ENCODE measurements around the gene RPLP2. TPM values are rescaled to one million over a fixed set of nuclear protein-coding genes. Genes with fewer than 3 reads are reported as not detected.

The RPLP2 gene
- total RNA-seq, 1 experiment from 2014 or later, result 2,142 TPM

- Mint-ChIP-seq H3K4me3 (ENCODE audit: unreplicated experiment) (no peak overlapping the region), H3K36me3 (ENCODE audit: insufficient read depth, unreplicated experiment) (peaks cover 33% of the 10 kb centered on the region), H3K27me3 (ENCODE audit: insufficient read depth, unreplicated experiment) (no peaks in the 10 kb centered on the region), H3K9me3 (ENCODE audit: unreplicated experiment) (no peaks in the 10 kb centered on the region), H3K4me1 (ENCODE audit: insufficient read depth, unreplicated experiment) (peaks cover 12% of the 10 kb centered on the region), H3K27ac (ENCODE audit: low read depth, unreplicated experiment) (no peak overlapping the region)
- TF ChIP-seq CTCF (IDR thresholded peaks at IDR 0.05; ENCODE audit: unreplicated experiment), result no peak
- DNase-seq (ENCODE audit: unreplicated experiment), result no peak
- BruUV-seq (replicated peaks), result no TSS peak
- intact Hi-C loops (cut with micrococcal nuclease), result no loop called here
- ChIA-PET CTCF (no interaction called here), POLR2A (interaction anchor here (0.7 to 9.6 kb wide), 5 partner anchors 11 to 222 kb away, joined by 3 to 274 read pairs (median 141); partner anchors contain the start of genes CD151, PIDD1, POLR2L and RPLP2)
These were observed 6.6 kb downstream of the RPLP2 start for GRCh38 chr11:816433-816779.

- intact Hi-C loops (cut with micrococcal nuclease), result loop anchor here (1.0 kb wide), 1 partner anchor 16 kb away; no protein-coding TSS in a partner anchor
- peak; percentile 68 for DNase-seq (ENCODE audit: unreplicated experiment)
- TF ChIP-seq CTCF (IDR thresholded peaks at IDR 0.05; ENCODE audit: unreplicated experiment), result no peak
- Mint-ChIP-seq H3K27ac (ENCODE audit: low read depth, unreplicated experiment) (peak within 1 kb of the TSS; percentile 40), H3K9me3 (ENCODE audit: unreplicated experiment) (no peaks in the 10 kb centered on the region), H3K27me3 (ENCODE audit: insufficient read depth, unreplicated experiment) (no peaks in the 10 kb centered on the region), H3K36me3 (ENCODE audit: insufficient read depth, unreplicated experiment) (peaks cover 27% of the 10 kb centered on the region), H3K4me3 (ENCODE audit: unreplicated experiment) (peak within 1 kb of the TSS; percentile 72), H3K4me1 (ENCODE audit: insufficient read depth, unreplicated experiment) (peaks cover 11% of the 10 kb centered on the region)
- ChIA-PET POLR2A (interaction anchor here (0.7 to 9.6 kb wide), 18 partner anchors 7 to 243 kb away, joined by 3 to 274 read pairs (median 13); partner anchors contain the start of genes CD151, CHID1, DEAF1 and GATD1), CTCF (interaction anchor here (0.6 to 1.1 kb wide), 5 partner anchors 20 to 82 kb away, joined by 3 to 5 read pairs (median 3); partner anchors contain the start of gene SLC25A22)
- BruUV-seq (replicated peaks), result no TSS peak
These were observed 8.8 kb downstream of the RPLP2 start, which contains the start of gene PNPLA2 for GRCh38 chr11:818396-819128. Gene PNPLA2, plus strand, starts transcription at chr11:818914. Its CDS starts 805 bp downstream, at chr11:819719.

GRCh38 chr11:819129-819931, 9.6 kb downstream of the RPLP2 start:
- Mint-ChIP-seq H3K27me3 (ENCODE audit: insufficient read depth, unreplicated experiment) (no peaks in the 10 kb centered on the region), H3K36me3 (ENCODE audit: insufficient read depth, unreplicated experiment) (peaks cover 30% of the 10 kb centered on the region), H3K9me3 (ENCODE audit: unreplicated experiment) (no peaks in the 10 kb centered on the region), H3K27ac (ENCODE audit: low read depth, unreplicated experiment) (peak overlapping the region; percentile 40), H3K4me1 (ENCODE audit: insufficient read depth, unreplicated experiment) (peaks cover 11% of the 10 kb centered on the region), H3K4me3 (ENCODE audit: unreplicated experiment) (peak overlapping the region; percentile 72)
- no TSS peak for BruUV-seq (replicated peaks)
- ChIA-PET POLR2A (interaction anchor here (0.7 to 9.6 kb wide), 20 partner anchors 8 to 403 kb away, joined by 3 to 274 read pairs (median 10); partner anchors contain the start of genes CD151, CHID1, DEAF1 and GATD1), CTCF (interaction anchor here (0.6 kb wide), 2 partner anchors 21 to 81 kb away, joined by 3 read pairs; no protein-coding TSS in a partner anchor)
- DNase-seq (ENCODE audit: unreplicated experiment), result peak; percentile 89
- intact Hi-C loops (cut with micrococcal nuclease), result loop anchor here (1.0 kb wide), 1 partner anchor 15 kb away; no protein-coding TSS in a partner anchor
- TF ChIP-seq CTCF (IDR thresholded peaks at IDR 0.05; ENCODE audit: unreplicated experiment), result no peak
